AG10803 (cell line): ENCODE measurements around the gene AOPEP.

ENCODE experiments used
- DNase-seq: peaks from one replicate; pipeline ENCODE4 v3.0.0; 2010; ENCODE audit warnings: low read depth
- H3K4me3 ChIP-seq: 2 replicates; pipeline ENCODE4 v1.5.1; 2011; ENCODE audit warnings: mild to moderate bottlenecking, low read length, control low read depth
- CTCF ChIP-seq: conservative IDR thresholded peaks from 2 replicates; pipeline ENCODE4 v1.5.1; 2011; ENCODE audit warnings: mild to moderate bottlenecking, low read length, control low read depth, inconsistent platforms

AOPEP gene

GRCh38 chr9:94867842-94868312 lies 141.4 kb downstream of the AOPEP start:
- DNase-seq = peak; percentile 97
- H3K4me3 ChIP-seq = no peak overlapping the region
- TF ChIP-seq CTCF = no peak

GRCh38 chr9:94868464-94868863 lies 142.0 kb downstream of the AOPEP start:
- TF ChIP-seq CTCF = no peak
- H3K4me3 ChIP-seq = no peak overlapping the region
- no peak for DNase-seq

GRCh38 chr9:94869415-94869843 lies 142.9 kb downstream of the AOPEP start:
- no peak for DNase-seq
- H3K4me3 ChIP-seq = no peak overlapping the region
- TF ChIP-seq CTCF = no peak

GRCh38 chr9:94870465-94870792 lies 143.9 kb downstream of the AOPEP start:
- TF ChIP-seq CTCF = no peak
- no peak overlapping the region for H3K4me3 ChIP-seq
- no peak for DNase-seq

- TF ChIP-seq CTCF = no peak
- H3K4me3 ChIP-seq = no peak overlapping the region
- DNase-seq = peak; percentile 76
These were observed 144.5 kb downstream of the AOPEP start for GRCh38 chr9:94870793-94871558.

GRCh38 chr9:94872083-94872833 lies 145.8 kb downstream of the AOPEP start:
- TF ChIP-seq CTCF = no peak
- no peak for DNase-seq
- H3K4me3 ChIP-seq = no peak overlapping the region
